Right lobe of liver (tissue), 4 donors: ENCODE measurements around the gene ZP2.

Experiments used
- POLR2A ChIP-seq: fragments of 450-650 bp; IDR thresholded peaks from one replicate; pipeline ENCODE4 v1.6.1; 2017; ENCODE audit warnings: antibody characterized with exemption, mild to moderate bottlenecking
- TF ChIP-seq, protein P1 (sequence below), 4 donors: fragments of 200-600 bp in 3 of 4; fragments of 450-650 bp in 1 of 4; IDR thresholded peaks; one replicate each; pipeline versions ENCODE4 v1.5.1 to v1.8.0; 2016 to 2022; ENCODE audit warnings: antibody characterized with exemption in 4 of 4, mild to moderate bottlenecking in 2 of 4
- donor health status: DM: no; HTN: no; CAD: no.
- donor health status: DM: no; HTN: no; CAD: no.
- donor health status: DM: no; HTN: yes; CAD: no.

DNA sequence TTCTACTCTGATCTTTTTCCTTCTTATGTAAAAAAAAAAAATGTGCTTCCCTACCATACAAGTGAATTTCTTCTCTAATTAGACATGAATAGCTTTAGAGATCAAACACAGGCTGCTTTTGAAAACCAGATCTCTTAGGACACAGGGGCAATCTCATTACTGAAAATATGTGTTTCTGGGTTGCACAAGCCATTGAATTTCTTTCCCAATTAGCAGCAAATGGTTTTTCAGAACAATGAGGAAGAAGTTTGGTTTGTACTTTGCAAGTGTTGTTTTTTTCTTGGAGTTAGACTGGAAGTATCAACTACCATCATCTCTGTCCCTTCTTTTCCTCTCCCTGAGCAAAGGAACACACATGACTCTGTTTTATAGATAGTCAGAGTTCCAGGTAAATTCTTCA, 16.5 kb upstream of the ZP2 start:
- TF ChIP-seq POLR2A: no peak
- TF ChIP-seq, protein P1, sequence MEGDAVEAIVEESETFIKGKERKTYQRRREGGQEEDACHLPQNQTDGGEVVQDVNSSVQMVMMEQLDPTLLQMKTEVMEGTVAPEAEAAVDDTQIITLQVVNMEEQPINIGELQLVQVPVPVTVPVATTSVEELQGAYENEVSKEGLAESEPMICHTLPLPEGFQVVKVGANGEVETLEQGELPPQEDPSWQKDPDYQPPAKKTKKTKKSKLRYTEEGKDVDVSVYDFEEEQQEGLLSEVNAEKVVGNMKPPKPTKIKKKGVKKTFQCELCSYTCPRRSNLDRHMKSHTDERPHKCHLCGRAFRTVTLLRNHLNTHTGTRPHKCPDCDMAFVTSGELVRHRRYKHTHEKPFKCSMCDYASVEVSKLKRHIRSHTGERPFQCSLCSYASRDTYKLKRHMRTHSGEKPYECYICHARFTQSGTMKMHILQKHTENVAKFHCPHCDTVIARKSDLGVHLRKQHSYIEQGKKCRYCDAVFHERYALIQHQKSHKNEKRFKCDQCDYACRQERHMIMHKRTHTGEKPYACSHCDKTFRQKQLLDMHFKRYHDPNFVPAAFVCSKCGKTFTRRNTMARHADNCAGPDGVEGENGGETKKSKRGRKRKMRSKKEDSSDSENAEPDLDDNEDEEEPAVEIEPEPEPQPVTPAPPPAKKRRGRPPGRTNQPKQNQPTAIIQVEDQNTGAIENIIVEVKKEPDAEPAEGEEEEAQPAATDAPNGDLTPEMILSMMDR (IDR thresholded peaks at IDR 0.05): no peak
